ENCODE data around the gene ZNF735.

GRCh38 chr7:64223366-64223765 is 16.4 kb downstream of the ZNF735 start:
- no peak for TF ChIP-seq CTCF (IDR thresholded peaks at IDR 0.05)
- no peak for TF ChIP-seq POLR2A (IDR thresholded peaks at IDR 0.05)

All from thyroid gland (tissue), 4 donors.